ENCODE results near the gene ADGRD1. TPM values are rescaled to one million over a fixed set of nuclear protein-coding genes. Genes with fewer than 3 reads are reported as not detected.

The ADGRD1 gene
- total RNA-seq, 2 donors from 2014 or later: 21.3 to 37.0 TPM

DNA sequence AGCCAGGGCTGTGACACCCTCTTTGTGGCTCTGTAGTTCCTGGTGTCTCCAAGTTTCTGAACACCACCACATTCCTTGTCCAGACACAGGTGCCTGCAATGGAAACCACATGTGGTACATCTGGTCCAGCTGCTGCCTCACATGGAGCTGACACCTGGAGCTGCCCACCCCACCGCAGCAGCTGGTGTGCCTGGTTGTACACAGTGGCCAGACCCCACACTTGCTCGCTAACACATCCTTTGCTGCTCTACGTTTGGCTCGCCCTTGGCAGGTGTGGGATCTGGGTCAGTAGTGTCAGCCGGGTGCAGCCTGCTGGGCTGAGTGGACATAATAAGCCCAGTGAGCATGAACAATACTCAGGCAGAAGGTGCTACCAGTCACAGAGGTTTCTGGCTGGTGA is 198.9 kb downstream of the ADGRD1 start:
- DNase-seq (ENCODE audit: low spot score) (no peak), ATAC-seq (ENCODE audit: insufficient number of reproducible peaks, low FRiP score, low read depth) (no peak)
- H3K4me1 ChIP-seq (ENCODE audit: control insufficient read depth in 1 of 2, low read depth in 2 of 2): no peaks in the 10 kb centered on the region
- H3K27ac ChIP-seq: no peak overlapping the region
- TF ChIP-seq, protein P1, sequence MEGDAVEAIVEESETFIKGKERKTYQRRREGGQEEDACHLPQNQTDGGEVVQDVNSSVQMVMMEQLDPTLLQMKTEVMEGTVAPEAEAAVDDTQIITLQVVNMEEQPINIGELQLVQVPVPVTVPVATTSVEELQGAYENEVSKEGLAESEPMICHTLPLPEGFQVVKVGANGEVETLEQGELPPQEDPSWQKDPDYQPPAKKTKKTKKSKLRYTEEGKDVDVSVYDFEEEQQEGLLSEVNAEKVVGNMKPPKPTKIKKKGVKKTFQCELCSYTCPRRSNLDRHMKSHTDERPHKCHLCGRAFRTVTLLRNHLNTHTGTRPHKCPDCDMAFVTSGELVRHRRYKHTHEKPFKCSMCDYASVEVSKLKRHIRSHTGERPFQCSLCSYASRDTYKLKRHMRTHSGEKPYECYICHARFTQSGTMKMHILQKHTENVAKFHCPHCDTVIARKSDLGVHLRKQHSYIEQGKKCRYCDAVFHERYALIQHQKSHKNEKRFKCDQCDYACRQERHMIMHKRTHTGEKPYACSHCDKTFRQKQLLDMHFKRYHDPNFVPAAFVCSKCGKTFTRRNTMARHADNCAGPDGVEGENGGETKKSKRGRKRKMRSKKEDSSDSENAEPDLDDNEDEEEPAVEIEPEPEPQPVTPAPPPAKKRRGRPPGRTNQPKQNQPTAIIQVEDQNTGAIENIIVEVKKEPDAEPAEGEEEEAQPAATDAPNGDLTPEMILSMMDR (IDR thresholded peaks at IDR 0.05): no peak
- H3K9me3 ChIP-seq: no peaks in the 10 kb centered on the region
- H3K4me3 ChIP-seq: no peak overlapping the region
- no peaks in the 10 kb centered on the region for H3K27me3 ChIP-seq (replicated peaks; ENCODE audit: insufficient read depth)
- H3K36me3 ChIP-seq: no peaks in the 10 kb centered on the region

DNA sequence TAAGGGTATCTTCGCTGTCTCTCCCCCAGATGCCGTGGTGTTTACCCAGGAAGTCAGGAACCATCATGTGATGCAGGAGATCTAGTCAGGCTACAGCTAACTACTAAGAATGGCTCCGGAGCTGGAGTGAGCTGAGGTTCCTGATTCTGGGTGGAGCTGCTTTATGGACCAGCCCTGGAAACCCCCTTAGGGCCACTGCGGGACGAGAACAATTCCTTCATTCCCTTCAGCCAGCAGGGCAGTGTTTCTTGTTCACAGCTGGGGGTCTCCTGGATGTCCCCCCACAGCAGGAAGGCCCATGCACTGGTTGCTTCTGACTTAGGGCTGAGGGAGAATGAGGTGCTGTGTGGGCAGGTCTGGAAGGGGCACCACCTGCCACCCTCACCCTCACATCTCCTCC is 199.3 kb downstream of the ADGRD1 start:
- ATAC-seq (ENCODE audit: insufficient number of reproducible peaks, low FRiP score, low read depth) (no peak), DNase-seq (ENCODE audit: low spot score) (no peak)
- Histone ChIP-seq H3K36me3 (no peaks in the 10 kb centered on the region), H3K9me3 (no peaks in the 10 kb centered on the region), H3K27me3 (replicated peaks; ENCODE audit: insufficient read depth) (no peaks in the 10 kb centered on the region), H3K4me1 (ENCODE audit: control insufficient read depth in 1 of 2, low read depth in 2 of 2) (no peaks in the 10 kb centered on the region), H3K27ac (no peak overlapping the region), H3K4me3 (no peak overlapping the region)
- TF ChIP-seq, protein P1 (IDR thresholded peaks at IDR 0.05): no peak

DNA sequence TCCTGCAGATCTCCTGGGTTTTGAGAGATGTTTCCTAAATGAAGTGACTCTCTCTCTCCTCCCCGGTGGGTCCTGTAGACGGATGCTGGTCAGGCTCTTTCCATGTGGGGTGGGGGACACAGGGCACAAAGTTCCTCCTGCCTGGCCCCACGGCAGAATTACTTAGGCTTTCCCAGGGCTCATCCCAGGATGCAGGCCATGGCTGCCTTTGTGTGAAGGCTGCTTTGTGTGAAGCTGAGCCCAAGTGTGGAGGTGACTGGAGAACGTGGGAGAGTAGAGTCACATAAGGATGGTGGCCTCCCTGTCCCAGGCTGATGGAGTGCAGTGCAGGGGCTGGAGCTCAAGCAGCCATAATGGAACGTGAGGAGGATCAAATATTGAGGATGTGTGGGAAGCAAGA is 200.2 kb downstream of the ADGRD1 start:
- no peaks in the 10 kb centered on the region for H3K4me1 ChIP-seq (ENCODE audit: control insufficient read depth in 1 of 2, low read depth in 2 of 2)
- H3K36me3 ChIP-seq: no peaks in the 10 kb centered on the region
- H3K27ac ChIP-seq: no peak overlapping the region
- no peak for ATAC-seq (ENCODE audit: insufficient number of reproducible peaks, low FRiP score, low read depth)
- DNase-seq (ENCODE audit: low spot score): no peak
- TF ChIP-seq, protein P1 (IDR thresholded peaks at IDR 0.05): no peak
- H3K27me3 ChIP-seq (replicated peaks; ENCODE audit: insufficient read depth): no peaks in the 10 kb centered on the region
- H3K9me3 ChIP-seq: no peaks in the 10 kb centered on the region
- no peak overlapping the region for H3K4me3 ChIP-seq

DNA sequence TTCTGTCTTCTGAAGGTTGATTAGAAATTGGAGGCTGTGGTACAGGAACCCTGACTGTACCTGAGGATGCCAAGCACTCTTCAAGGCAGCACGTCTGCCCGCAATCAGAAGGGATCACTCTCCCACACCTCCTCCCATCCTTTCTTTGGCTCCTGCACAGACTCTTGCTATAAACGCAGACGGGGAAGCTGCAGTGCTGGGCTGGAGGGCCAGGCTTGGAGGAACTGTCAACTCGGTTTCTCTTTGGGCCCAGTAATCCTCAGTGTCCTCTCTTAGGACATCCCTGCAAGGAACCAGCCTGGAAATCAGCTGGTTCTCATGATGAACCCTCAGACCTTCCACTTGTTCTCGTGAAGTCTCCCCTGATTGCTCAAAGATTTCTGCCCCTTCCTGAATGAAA is 201.4 kb downstream of the ADGRD1 start:
- TF ChIP-seq, protein P1 (IDR thresholded peaks at IDR 0.05): no peak
- H3K27ac ChIP-seq: no peak overlapping the region
- no peak for DNase-seq (ENCODE audit: low spot score)

DNA sequence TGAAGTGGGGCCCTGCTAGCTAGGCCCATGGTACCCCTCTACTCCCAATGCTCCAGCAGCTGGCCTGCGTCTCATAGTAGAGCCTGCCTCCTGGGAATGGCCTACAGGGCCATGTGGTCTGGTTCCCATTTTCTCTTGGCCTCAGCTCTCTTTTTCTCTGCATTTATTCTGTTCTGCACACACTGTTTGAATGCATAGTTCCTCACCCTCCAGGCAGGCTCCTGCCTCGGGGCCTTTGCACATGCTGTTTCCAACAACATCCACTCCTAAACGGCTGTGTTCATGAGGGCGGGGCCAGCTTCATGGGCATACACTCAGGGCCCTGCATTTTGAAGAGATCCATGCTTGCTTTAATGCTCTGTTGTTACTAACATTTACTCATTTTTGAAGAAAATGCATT is 204.0 kb downstream of the ADGRD1 start:
- H3K4me1 ChIP-seq (ENCODE audit: control insufficient read depth in 1 of 2, low read depth in 2 of 2): no peaks in the 10 kb centered on the region
- no peaks in the 10 kb centered on the region for H3K36me3 ChIP-seq
- H3K9me3 ChIP-seq: no peaks in the 10 kb centered on the region
- no peak for DNase-seq (ENCODE audit: low spot score)
- no peak for ATAC-seq (ENCODE audit: insufficient number of reproducible peaks, low FRiP score, low read depth)
- H3K27ac ChIP-seq: no peak overlapping the region
- H3K27me3 ChIP-seq (replicated peaks; ENCODE audit: insufficient read depth): no peaks in the 10 kb centered on the region
- H3K4me3 ChIP-seq: no peak overlapping the region
- TF ChIP-seq, protein P1 (IDR thresholded peaks at IDR 0.05): no peak

More for the DNA sequence above, 201.4 kb downstream of the ADGRD1 start:
- H3K4me1 ChIP-seq (ENCODE audit: control insufficient read depth in 1 of 2, low read depth in 2 of 2): no peaks in the 10 kb centered on the region
- no peaks in the 10 kb centered on the region for H3K27me3 ChIP-seq (replicated peaks; ENCODE audit: insufficient read depth)
- H3K4me3 ChIP-seq: no peak overlapping the region
- no peaks in the 10 kb centered on the region for H3K36me3 ChIP-seq
- no peak for ATAC-seq (ENCODE audit: insufficient number of reproducible peaks, low FRiP score, low read depth)
- H3K9me3 ChIP-seq: no peaks in the 10 kb centered on the region
